HEK293 (cell line): ENCODE data around the gene ZDHHC13.

ENCODE experiments used
- CTCF ChIP-seq: fragments of 450-650 bp; formaldehyde crosslinking; IDR thresholded peaks from 2 replicates; pipeline ENCODE4 v1.5.1; 2016; ENCODE audit warnings: missing biosample characterization, missing genetic modification characterization
- GLI2 ChIP-seq: fragments of 450-650 bp; formaldehyde crosslinking; IDR thresholded peaks from 2 replicates; pipeline ENCODE4; 2017; ENCODE audit warnings: missing biosample characterization, missing genetic modification characterization, low read depth, borderline replicate concordance
- ZNF121 ChIP-seq: fragments of 450-650 bp; formaldehyde crosslinking; IDR thresholded peaks from 2 replicates; pipeline ENCODE4 v1.5.1; 2016; ENCODE audit warnings: missing biosample characterization, missing genetic modification characterization
- ZNF544 ChIP-seq: fragments of 450-650 bp; formaldehyde crosslinking; IDR thresholded peaks from 2 replicates; pipeline ENCODE4 v1.5.0; 2017; ENCODE audit warnings: missing biosample characterization, missing genetic modification characterization
- ZNF626 ChIP-seq: fragments of 450-650 bp; sonication (Bioruptor Pico); formaldehyde crosslinking; IDR thresholded peaks from 2 replicates; pipeline ENCODE4 v1.5.1; 2018; ENCODE audit warnings: missing biosample characterization, missing genetic modification characterization, inconsistent platforms
- TF ChIP-seq, protein P1 (sequence below): fragments of 450-650 bp; formaldehyde crosslinking; IDR thresholded peaks from 2 replicates; pipeline ENCODE4 v1.5.1; 2016; ENCODE audit warnings: missing biosample characterization, missing genetic modification characterization

GRCh38 chr11:19164230-19164855, 47.4 kb downstream of the ZDHHC13 start:
- TF ChIP-seq CTCF (tag by site-specific recombination): no peak
- no peak for TF ChIP-seq GLI2 (tag by site-specific recombination)
- TF ChIP-seq, protein P1, sequence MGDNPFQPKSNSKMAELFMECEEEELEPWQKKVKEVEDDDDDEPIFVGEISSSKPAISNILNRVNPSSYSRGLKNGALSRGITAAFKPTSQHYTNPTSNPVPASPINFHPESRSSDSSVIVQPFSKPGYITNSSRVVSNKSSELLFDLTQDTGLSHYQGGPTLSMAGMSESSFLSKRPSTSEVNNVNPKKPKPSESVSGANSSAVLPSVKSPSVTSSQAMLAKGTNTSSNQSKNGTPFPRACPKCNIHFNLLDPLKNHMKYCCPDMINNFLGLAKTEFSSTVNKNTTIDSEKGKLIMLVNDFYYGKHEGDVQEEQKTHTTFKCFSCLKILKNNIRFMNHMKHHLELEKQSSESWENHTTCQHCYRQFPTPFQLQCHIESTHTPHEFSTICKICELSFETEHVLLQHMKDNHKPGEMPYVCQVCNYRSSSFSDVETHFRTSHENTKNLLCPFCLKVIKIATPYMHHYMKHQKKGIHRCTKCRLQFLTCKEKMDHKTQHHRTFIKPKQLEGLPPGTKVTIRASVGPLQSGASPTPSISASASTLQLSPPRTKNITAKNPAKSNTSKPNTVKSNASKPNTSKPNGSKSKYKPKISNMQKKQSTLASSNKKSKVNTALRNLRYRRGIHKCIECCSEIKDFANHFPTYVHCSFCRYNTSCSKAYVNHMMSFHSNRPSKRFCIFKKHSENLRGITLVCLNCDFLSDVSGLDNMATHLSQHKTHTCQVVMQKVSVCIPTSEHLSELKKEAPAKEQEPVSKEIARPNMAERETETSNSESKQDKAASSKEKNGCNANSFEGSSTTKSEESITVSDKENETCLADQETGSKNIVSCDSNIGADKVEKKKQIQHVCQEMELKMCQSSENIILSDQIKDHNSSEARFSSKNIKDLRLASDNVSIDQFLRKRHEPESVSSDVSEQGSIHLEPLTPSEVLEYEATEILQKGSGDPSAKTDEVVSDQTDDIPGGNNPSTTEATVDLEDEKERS: no peak
- no peak for TF ChIP-seq ZNF544 (tag by site-specific recombination)
- TF ChIP-seq ZNF626 (tag by site-specific recombination): no peak
- TF ChIP-seq ZNF121 (tag by site-specific recombination): no peak
